Mammary epithelial cell (primary cell): ENCODE measurements around the gene SYNRG.

Source experiments
- EZH2 ChIP-seq: IDR thresholded peaks from 2 replicates; pipeline ENCODE4 v1.6.1; 2012; ENCODE audit warnings: low read length, inconsistent platforms, borderline replicate concordance
- TF ChIP-seq, protein P1 (sequence below), 2 donors: IDR thresholded peaks in 1 of 2; conservative IDR thresholded peaks in 1 of 2; 2 replicates each; pipeline ENCODE4 v1.5.1; 2011 to 2012; ENCODE audit warnings: inconsistent platforms in 2 of 2, low read length in 2 of 2, mild to moderate bottlenecking in 2 of 2, control low read depth in 1 of 2, low read depth in 1 of 2; ENCODE audit not compliant: insufficient read depth in 1 of 2; ENCODE audit errors: extremely low read depth in 1 of 2

DNA sequence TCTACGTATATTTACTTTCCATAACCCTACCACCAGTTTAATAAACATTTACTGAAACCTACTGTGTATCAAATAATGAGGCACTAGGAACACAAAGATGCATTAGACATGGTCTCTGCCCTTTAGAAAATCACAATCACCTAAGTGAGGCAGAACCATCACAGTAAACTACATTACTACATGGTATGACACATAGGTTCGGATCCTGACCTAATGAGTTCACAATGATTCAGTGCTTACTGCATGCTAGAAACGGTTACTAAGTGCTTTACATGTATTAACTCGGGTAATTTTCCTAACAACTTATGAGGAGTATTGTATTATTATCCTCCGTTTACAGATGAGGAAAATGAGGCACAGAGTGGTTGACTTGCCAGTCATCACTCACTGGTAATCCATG lies 5.2 kb upstream of the SYNRG start:
- TF ChIP-seq, protein P1, sequence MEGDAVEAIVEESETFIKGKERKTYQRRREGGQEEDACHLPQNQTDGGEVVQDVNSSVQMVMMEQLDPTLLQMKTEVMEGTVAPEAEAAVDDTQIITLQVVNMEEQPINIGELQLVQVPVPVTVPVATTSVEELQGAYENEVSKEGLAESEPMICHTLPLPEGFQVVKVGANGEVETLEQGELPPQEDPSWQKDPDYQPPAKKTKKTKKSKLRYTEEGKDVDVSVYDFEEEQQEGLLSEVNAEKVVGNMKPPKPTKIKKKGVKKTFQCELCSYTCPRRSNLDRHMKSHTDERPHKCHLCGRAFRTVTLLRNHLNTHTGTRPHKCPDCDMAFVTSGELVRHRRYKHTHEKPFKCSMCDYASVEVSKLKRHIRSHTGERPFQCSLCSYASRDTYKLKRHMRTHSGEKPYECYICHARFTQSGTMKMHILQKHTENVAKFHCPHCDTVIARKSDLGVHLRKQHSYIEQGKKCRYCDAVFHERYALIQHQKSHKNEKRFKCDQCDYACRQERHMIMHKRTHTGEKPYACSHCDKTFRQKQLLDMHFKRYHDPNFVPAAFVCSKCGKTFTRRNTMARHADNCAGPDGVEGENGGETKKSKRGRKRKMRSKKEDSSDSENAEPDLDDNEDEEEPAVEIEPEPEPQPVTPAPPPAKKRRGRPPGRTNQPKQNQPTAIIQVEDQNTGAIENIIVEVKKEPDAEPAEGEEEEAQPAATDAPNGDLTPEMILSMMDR (conservative IDR thresholded peaks at IDR 0.05 in 1 of 2, IDR thresholded peaks at IDR 0.05 in 1 of 2; ENCODE audit: extremely low read depth in 1 of 2, insufficient read depth in 1 of 2, low read depth in 1 of 2, low read length in 2 of 2), result no peak
- TF ChIP-seq EZH2, result no peak
